ENCODE measurements around the gene RNF182.

- TF ChIP-seq POLR2A (IDR thresholded peaks at IDR 0.05) (no peak), CTCF (IDR thresholded peaks at IDR 0.05) (no peak)
Observed at GRCh38 chr6:13903364-13903763, 21.4 kb upstream of the RNF182 start.

All from body of pancreas (tissue), 4 donors.